ENCODE data around the gene EP400. TPM values are rescaled to one million over a fixed set of nuclear protein-coding genes. Genes with fewer than 3 reads are reported as not detected.

The EP400 gene
- total and polyA plus RNA-seq, 12 donors = 6.6 to 20.5 (median 18.9) TPM

GRCh38 chr12:132000286-132000872 is 50.6 kb downstream of the EP400 start:
- WGBS, 2 donors = 94 to 95% methylated on average over 1 of the region's 1 CpG
- ATAC-seq (no peak), DNase-seq (no peak)
- no peaks in the 10 kb centered on the region for H3K27me3 ChIP-seq
- no peaks in the 10 kb centered on the region for H3K9me3 ChIP-seq
- no peak overlapping the region for H3K27ac ChIP-seq
- H3K4me3 ChIP-seq = no peak overlapping the region
- intact Hi-C loops (cut with DNase I) = loop anchor here in 8 of 10 donors (1.0 to 10.0 kb wide), 9 partner anchors 148 to 1086 kb away; no protein-coding TSS in a partner anchor
- peaks cover 0 to 85% (median under 1%) of the 10 kb centered on the region in 9 donors for H3K36me3 ChIP-seq
- no peaks in the 10 kb centered on the region for H3K4me1 ChIP-seq
- TF ChIP-seq CTCF (IDR thresholded peaks at IDR 0.05) = no peak

DNA sequence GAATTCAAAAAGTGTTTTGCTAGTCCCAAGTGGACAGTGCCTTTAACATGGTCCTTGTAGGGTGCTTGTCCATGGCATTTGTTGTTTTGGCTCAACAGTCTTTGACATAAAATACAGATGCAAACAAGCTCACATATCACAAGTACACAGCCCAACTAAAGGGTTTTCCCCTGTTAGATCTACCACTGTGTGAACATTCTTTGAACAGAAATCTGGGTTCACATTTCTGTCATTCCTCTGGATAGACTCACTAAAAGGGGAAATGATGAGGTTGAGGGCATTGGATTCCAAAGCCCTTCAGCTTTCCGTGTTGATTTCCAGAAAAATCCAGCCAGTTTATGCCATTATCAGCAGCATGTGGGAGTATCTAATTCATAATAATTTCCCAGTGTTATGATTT is 54.1 kb downstream of the EP400 start:
- Histone ChIP-seq H3K4me1 (no peaks in the 10 kb centered on the region), H3K4me3 (no peak overlapping the region), H3K9me3 (no peaks in the 10 kb centered on the region), H3K27ac (no peak overlapping the region), H3K36me3 (peaks cover 0 to 93% (median 21%) of the 10 kb centered on the region in 9 donors), H3K27me3 (no peaks in the 10 kb centered on the region)
- DNase-seq (no peak), ATAC-seq (no peak)
- intact Hi-C loops (cut with DNase I) = loop anchor here in 7 of 10 donors (5.0 to 10.0 kb wide), 8 partner anchors 152 to 1089 kb away; no protein-coding TSS in a partner anchor
- WGBS, 2 donors = 51 to 60% methylated on average over 1 of the region's 1 CpG
- TF ChIP-seq CTCF (IDR thresholded peaks at IDR 0.05) = no peak

GRCh38 chr12:132004946-132005345 is 55.2 kb downstream of the EP400 start:
- 95 to 98% methylated on average over 10 of the region's 10 CpGs for WGBS, 2 donors
- H3K27ac ChIP-seq = no peak overlapping the region
- intact Hi-C loops (cut with DNase I) = loop anchor here in 7 of 10 donors (5.0 to 10.0 kb wide), 8 partner anchors 153 to 1090 kb away; no protein-coding TSS in a partner anchor
- DNase-seq (no peak), ATAC-seq (no peak)
- H3K9me3 ChIP-seq = no peaks in the 10 kb centered on the region
- H3K27me3 ChIP-seq = no peaks in the 10 kb centered on the region
- H3K4me1 ChIP-seq = no peaks in the 10 kb centered on the region
- no peak for TF ChIP-seq CTCF (IDR thresholded peaks at IDR 0.05)
- H3K4me3 ChIP-seq = no peak overlapping the region
- peaks cover 0 to 93% (median 21%) of the 10 kb centered on the region in 9 donors for H3K36me3 ChIP-seq

GRCh38 chr12:132006056-132006680 is 56.4 kb downstream of the EP400 start:
- no peaks in the 10 kb centered on the region for H3K9me3 ChIP-seq
- H3K4me1 ChIP-seq = no peaks in the 10 kb centered on the region
- peaks cover 0 to 94% (median 24%) of the 10 kb centered on the region in 9 donors for H3K36me3 ChIP-seq
- no peak overlapping the region for H3K27ac ChIP-seq
- no peak for TF ChIP-seq CTCF (IDR thresholded peaks at IDR 0.05)
- H3K4me3 ChIP-seq = no peak overlapping the region
- no peak for ATAC-seq
- intact Hi-C loops (cut with DNase I) = loop anchor here in 5 of 10 donors (10.0 kb wide), 5 partner anchors 171 to 1091 kb away; no protein-coding TSS in a partner anchor
- DNase-seq = no peak
- WGBS, 2 donors = 91 to 93% methylated on average over 19 of the region's 19 CpGs
- no peaks in the 10 kb centered on the region for H3K27me3 ChIP-seq

Data from heart right ventricle (tissue), 16 donors.